ENCODE results near the gene PRKCE. TPM values are rescaled to one million over a fixed set of nuclear protein-coding genes. Genes with fewer than 3 reads are reported as not detected.
A peak's percentile ranks its signal among the peaks of the same experiment; 100 is the strongest.
"Not testable (repeated sequence)": the region's sequence is repeated elsewhere in the genome, so short reads cannot be mapped to it uniquely, and the experiment has no call there.

The PRKCE gene
- total RNA-seq, 1 donor from 2014 or later: 20.3 TPM

- DNase-seq (ENCODE audit: low spot score): no peak
- intact Hi-C loops (cut with DNase I): no loop called here
Observed at GRCh38 chr2:45904946-45905631, 253.6 kb downstream of the PRKCE start.

GRCh38 chr2:45905632-45905958 lies 254.1 kb downstream of the PRKCE start:
- no peak for DNase-seq (ENCODE audit: low spot score)
- intact Hi-C loops (cut with DNase I): no loop called here

- DNase-seq (ENCODE audit: low spot score): no peak
- intact Hi-C loops (cut with DNase I): no loop called here
Observed at GRCh38 chr2:45907592-45907991, 256.1 kb downstream of the PRKCE start.

GRCh38 chr2:45908316-45909170 lies 257.1 kb downstream of the PRKCE start:
- DNase-seq (ENCODE audit: low spot score): no peak
- intact Hi-C loops (cut with DNase I): no loop called here

GRCh38 chr2:45909171-45909565 lies 257.7 kb downstream of the PRKCE start:
- DNase-seq (ENCODE audit: low spot score): no peak
- intact Hi-C loops (cut with DNase I): no loop called here

- intact Hi-C loops (cut with DNase I): no loop called here
- DNase-seq (ENCODE audit: low spot score): no peak
Observed at GRCh38 chr2:45909677-45910191, 258.3 kb downstream of the PRKCE start.

- DNase-seq (ENCODE audit: low spot score): no peak
- intact Hi-C loops (cut with DNase I): no loop called here
Observed at GRCh38 chr2:45910473-45911060, 259.1 kb downstream of the PRKCE start.

GRCh38 chr2:45911538-45911937 lies 260.1 kb downstream of the PRKCE start:
- no peak for DNase-seq (ENCODE audit: low spot score)
- intact Hi-C loops (cut with DNase I): no loop called here

- no peak for DNase-seq (ENCODE audit: low spot score)
- intact Hi-C loops (cut with DNase I): no loop called here
Observed at GRCh38 chr2:45912109-45912508, 260.6 kb downstream of the PRKCE start.

- intact Hi-C loops (cut with DNase I): no loop called here
- no peak for DNase-seq (ENCODE audit: low spot score)
Observed at GRCh38 chr2:45913539-45913938, 262.1 kb downstream of the PRKCE start.

- DNase-seq (ENCODE audit: low spot score): no peak
- intact Hi-C loops (cut with DNase I): no loop called here
Observed at GRCh38 chr2:45915523-45915922, 264.0 kb downstream of the PRKCE start.

- intact Hi-C loops (cut with DNase I); DNase-seq (ENCODE audit: low spot score): not testable (repeated sequence)
Observed at GRCh38 chr2:45917561-45918176, 266.2 kb downstream of the PRKCE start.

- DNase-seq (ENCODE audit: low spot score): no peak
- intact Hi-C loops (cut with DNase I): no loop called here
Observed at GRCh38 chr2:45918463-45919159, 267.1 kb downstream of the PRKCE start.

- intact Hi-C loops (cut with DNase I): no loop called here
- DNase-seq (ENCODE audit: low spot score): no peak
Observed at GRCh38 chr2:45919160-45919650, 267.7 kb downstream of the PRKCE start.

GRCh38 chr2:45919711-45920111 lies 268.2 kb downstream of the PRKCE start:
- no peak for DNase-seq (ENCODE audit: low spot score)
- intact Hi-C loops (cut with DNase I): no loop called here

GRCh38 chr2:45921921-45922320 lies 270.4 kb downstream of the PRKCE start:
- intact Hi-C loops (cut with DNase I): loop anchor here (2.0 kb wide), 1 partner anchor 35 kb away; no protein-coding TSS in a partner anchor
- DNase-seq (ENCODE audit: low spot score): no peak

GRCh38 chr2:45922577-45922988 lies 271.1 kb downstream of the PRKCE start:
- intact Hi-C loops (cut with DNase I): loop anchor here (2.0 kb wide), 1 partner anchor 36 kb away; no protein-coding TSS in a partner anchor

GRCh38 chr2:45923701-45924100 lies 272.2 kb downstream of the PRKCE start:
- intact Hi-C loops (cut with DNase I): loop anchor here (2.0 kb wide), 1 partner anchor 37 kb away; no protein-coding TSS in a partner anchor
- no peak for DNase-seq (ENCODE audit: low spot score)

More at GRCh38 chr2:45922577-45922988, 271.1 kb downstream of the PRKCE start:
- peak; percentile 82 for DNase-seq (ENCODE audit: low spot score)

GRCh38 chr2:45925026-45925425 lies 273.6 kb downstream of the PRKCE start:
- DNase-seq (ENCODE audit: low spot score): no peak
- intact Hi-C loops (cut with DNase I): no loop called here
